GM19395 (cell line): Measurements from ENCODE around the gene OR4C15.

Experiments used
- ATAC-seq: cut with Tn5 transposase; IDR thresholded peaks from one replicate; pipeline ENCODE4 v1.9.1; 2021; ENCODE audit warnings: mild to moderate bottlenecking, moderate library complexity; ENCODE audit not compliant: unreplicated experiment

Gene OR4C15

DNA sequence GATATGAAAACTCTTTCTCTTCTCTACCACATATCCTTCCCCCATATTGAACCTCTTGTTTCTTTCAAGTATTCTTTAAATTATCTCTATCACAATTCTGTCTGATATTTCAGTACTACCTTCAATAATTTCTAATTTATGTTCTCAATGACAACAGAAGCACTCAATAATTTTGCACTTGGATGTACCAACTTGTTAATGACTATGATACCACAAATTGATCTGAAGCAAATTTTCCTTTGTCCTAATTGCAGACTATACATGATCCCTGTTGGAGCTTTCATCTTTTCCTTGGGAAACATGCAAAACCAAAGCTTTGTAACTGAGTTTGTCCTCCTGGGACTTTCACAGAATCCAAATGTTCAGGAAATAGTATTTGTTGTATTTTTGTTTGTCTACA lies at the start of gene OR4C15:
OR4C15 (plus strand) TSS at position 301 of the 400 bp plus-strand sequence; CDS start at position 301, 0 bp downstream.
- ATAC-seq, result no peak

DNA sequence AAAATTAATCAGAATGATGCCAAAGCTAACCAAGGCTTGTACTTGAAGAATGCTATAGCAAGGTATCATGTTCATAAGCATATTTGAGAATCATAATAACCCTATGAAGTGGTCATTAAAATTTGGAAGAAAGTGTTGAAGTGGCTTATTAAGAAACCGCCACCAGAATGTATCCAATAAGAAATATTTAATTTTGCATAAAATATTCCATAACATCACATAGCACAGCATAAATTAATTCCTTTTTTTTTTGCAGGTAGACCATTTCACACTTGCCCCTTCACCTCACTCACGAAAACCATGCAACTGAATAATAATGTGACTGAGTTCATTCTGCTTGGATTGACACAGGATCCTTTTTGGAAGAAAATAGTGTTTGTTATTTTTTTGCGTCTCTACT lies 17.6 kb downstream of the OR4C15 start, which contains the start of gene OR4C16:
OR4C16 (plus strand) TSS at position 301 of the 400 bp plus-strand sequence; CDS start at position 301, 0 bp downstream.
- ATAC-seq, result no peak

DNA sequence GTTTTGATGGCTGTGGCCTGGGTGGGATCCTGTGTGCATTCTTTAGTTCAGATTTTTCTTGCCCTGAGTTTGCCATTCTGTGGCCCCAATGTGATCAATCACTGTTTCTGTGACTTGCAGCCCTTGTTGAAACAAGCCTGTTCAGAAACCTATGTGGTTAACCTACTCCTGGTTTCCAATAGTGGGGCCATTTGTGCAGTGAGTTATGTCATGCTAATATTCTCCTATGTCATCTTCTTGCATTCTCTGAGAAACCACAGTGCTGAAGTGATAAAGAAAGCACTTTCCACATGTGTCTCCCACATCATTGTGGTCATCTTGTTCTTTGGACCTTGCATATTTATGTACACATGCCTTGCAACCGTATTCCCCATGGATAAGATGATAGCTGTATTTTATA lies 18.3 kb downstream of the OR4C15 start:
- ATAC-seq, result no peak
